BLaER1 treated with 17β-estradiol and CSF1 and Interleukin-3, amounts not matched to agents 10 nM and 100 nM (cell line): ENCODE measurements around the gene SNAI1.
"Not testable (repeated sequence)": the region's sequence is repeated elsewhere in the genome, so short reads cannot be mapped to it uniquely, and the experiment has no call there.

ENCODE experiments used
- H3K27ac ChIP-seq, 11 experiments: shearing (Covaris generic); formaldehyde crosslinking; 2 replicates each; pipeline ENCODE4 v1.8.1; 2022
- H3K27me3 ChIP-seq, 11 experiments: shearing (Covaris generic); formaldehyde crosslinking; 2 replicates each; pipeline ENCODE4 v1.8.1; 2022
- H3K36me3 ChIP-seq, 11 experiments: shearing (Covaris generic); formaldehyde crosslinking; 2 replicates each; pipeline ENCODE4 v1.8.1; 2022
- H3K4me1 ChIP-seq, 10 experiments: shearing (Covaris generic); formaldehyde crosslinking; 2 replicates each; pipeline ENCODE4 v1.8.1; 2022
- H3K4me2 ChIP-seq, 11 experiments: shearing (Covaris generic); formaldehyde crosslinking; 2 replicates each; pipeline ENCODE4 v1.8.1; 2022
- H3K4me3 ChIP-seq, 10 experiments: shearing (Covaris generic); formaldehyde crosslinking; 2 replicates each; pipeline ENCODE4 v1.8.1; 2022
- H3K9ac ChIP-seq, 11 experiments: shearing (Covaris generic); formaldehyde crosslinking; 2 replicates each; pipeline ENCODE4 v1.8.1; 2022
- H3K9me3 ChIP-seq, 11 experiments: shearing (Covaris generic); formaldehyde crosslinking; replicated peaks in 1 of 11; 2 replicates each; pipeline ENCODE4 v1.8.1; 2022
- H4K20me1 ChIP-seq, 11 experiments: shearing (Covaris generic); formaldehyde crosslinking; 2 replicates each; pipeline ENCODE4 v1.8.1; 2022
- Cebpa-rat ChIP-seq, 11 experiments: shearing (Covaris generic); IDR thresholded peaks; 2 replicates each; pipeline ENCODE4 v1.8.1; 2022

The SNAI1 gene

GRCh38 chr20:49956689-49957088 is 26.1 kb upstream of the SNAI1 start:
- Histone ChIP-seq H3K27ac (peak overlapping the region in 1 of 11 experiments; percentile 5; a peak in 1 of 22 replicates), H3K9ac (no peak overlapping the region; a peak in 1 of 22 replicates), H3K36me3 (peaks cover 82 to 92% (median 87%) of the 10 kb centered on the region in 11 experiments), H3K9me3 (peaks cover 0 to 8% (median 0%) of the 10 kb centered on the region in 11 experiments; a peak in 1 of 22 replicates), H3K4me2 (peak overlapping the region in 3 of 11 experiments; percentile 15 to 26 (median 19); a peak in 4 of 22 replicates), H3K27me3 (no peaks in the 10 kb centered on the region), H3K4me3 (no peak overlapping the region), H3K4me1 (peaks cover 0 to 23% (median 6%) of the 10 kb centered on the region in 10 experiments; a peak in 9 of 20 replicates), H4K20me1 (peaks cover 0 to 63% (median 41%) of the 10 kb centered on the region in 11 experiments; a peak in 19 of 22 replicates)
- no peak for TF ChIP-seq Cebpa-rat (IDR thresholded peaks at IDR 0.05)

- Histone ChIP-seq H3K27ac (peak overlapping the region in 1 of 11 experiments; percentile 5; a peak in 1 of 22 replicates), H4K20me1 (peaks cover 0 to 56% (median 34%) of the 10 kb centered on the region in 11 experiments; a peak in 18 of 22 replicates), H3K36me3 (peaks cover 76 to 88% (median 81%) of the 10 kb centered on the region in 11 experiments), H3K4me1 (peaks cover 0 to 23% (median 6%) of the 10 kb centered on the region in 10 experiments; a peak in 9 of 20 replicates), H3K4me2 (peak overlapping the region in 3 of 11 experiments; percentile 15 to 26 (median 19); a peak in 3 of 22 replicates)
- not testable (repeated sequence) for H3K9me3 ChIP-seq, H3K9ac ChIP-seq, H3K27me3 ChIP-seq, H3K4me3 ChIP-seq
Observed at GRCh38 chr20:49957089-49957938, 25.5 kb upstream of the SNAI1 start.

GRCh38 chr20:49961413-49961812 is 21.4 kb upstream of the SNAI1 start:
- H3K4me3 ChIP-seq: no peak overlapping the region
- H3K4me2 ChIP-seq: no peak overlapping the region
- peaks cover 0 to 8% (median 0%) of the 10 kb centered on the region in 11 experiments; a peak in 1 of 22 replicates for H3K9me3 ChIP-seq
- H3K9ac ChIP-seq: no peak overlapping the region
- no peaks in the 10 kb centered on the region for H3K27me3 ChIP-seq
- H4K20me1 ChIP-seq: peaks cover 0 to 19% (median 8%) of the 10 kb centered on the region in 11 experiments; a peak in 9 of 22 replicates
- no peak overlapping the region for H3K27ac ChIP-seq
- peaks cover 36 to 77% (median 51%) of the 10 kb centered on the region in 11 experiments for H3K36me3 ChIP-seq
- no peak for TF ChIP-seq Cebpa-rat (IDR thresholded peaks at IDR 0.05)
- H3K4me1 ChIP-seq: peaks cover 0 to 20% (median 4%) of the 10 kb centered on the region in 10 experiments; a peak in 9 of 20 replicates

- H3K27me3 ChIP-seq: no peaks in the 10 kb centered on the region
- H3K9ac ChIP-seq: no peak overlapping the region
- H3K9me3 ChIP-seq: peaks cover 0 to 2% (median 0%) of the 10 kb centered on the region in 11 experiments; a peak in 1 of 22 replicates
- H3K4me2 ChIP-seq: no peak overlapping the region
- H3K4me3 ChIP-seq: no peak overlapping the region
- H3K27ac ChIP-seq: no peak overlapping the region
- peaks cover 3 to 40% (median 19%) of the 10 kb centered on the region in 11 experiments for H3K36me3 ChIP-seq
- H4K20me1 ChIP-seq: peaks cover 0 to 4% (median 0%) of the 10 kb centered on the region in 11 experiments; a peak in 2 of 22 replicates
- peaks cover 0 to 17% (median 0%) of the 10 kb centered on the region in 10 experiments; a peak in 3 of 20 replicates for H3K4me1 ChIP-seq
- no peak for TF ChIP-seq Cebpa-rat (IDR thresholded peaks at IDR 0.05)
Observed at GRCh38 chr20:49964964-49965780, 17.6 kb upstream of the SNAI1 start.

- Histone ChIP-seq H3K36me3 (peaks cover 0 to 35% (median 16%) of the 10 kb centered on the region in 11 experiments; a peak in 15 of 22 replicates), H3K27me3 (no peaks in the 10 kb centered on the region), H3K9me3 (no peaks in the 10 kb centered on the region), H3K9ac (no peak overlapping the region), H4K20me1 (peaks cover 0 to 4% (median 0%) of the 10 kb centered on the region in 11 experiments; a peak in 2 of 22 replicates), H3K27ac (no peak overlapping the region), H3K4me2 (no peak overlapping the region), H3K4me1 (peaks cover 0 to 17% (median 0%) of the 10 kb centered on the region in 10 experiments; a peak in 3 of 20 replicates), H3K4me3 (no peak overlapping the region)
- no peak for TF ChIP-seq Cebpa-rat (IDR thresholded peaks at IDR 0.05)
Observed at GRCh38 chr20:49965781-49966305, 16.9 kb upstream of the SNAI1 start.

GRCh38 chr20:49966861-49967260 is 15.9 kb upstream of the SNAI1 start:
- Histone ChIP-seq H4K20me1 (peaks cover 0 to 4% (median 0%) of the 10 kb centered on the region in 11 experiments; a peak in 2 of 22 replicates), H3K4me1 (peaks cover 0 to 17% (median 0%) of the 10 kb centered on the region in 10 experiments; a peak in 3 of 20 replicates), H3K27ac (no peak overlapping the region), H3K9ac (no peak overlapping the region), H3K27me3 (no peaks in the 10 kb centered on the region), H3K9me3 (no peaks in the 10 kb centered on the region), H3K4me2 (no peak overlapping the region), H3K4me3 (no peak overlapping the region), H3K36me3 (peaks cover 0 to 35% (median 16%) of the 10 kb centered on the region in 11 experiments; a peak in 14 of 22 replicates)
- no peak for TF ChIP-seq Cebpa-rat (IDR thresholded peaks at IDR 0.05)

GRCh38 chr20:49969234-49969633 is 13.5 kb upstream of the SNAI1 start:
- Histone ChIP-seq H3K9me3 (no peaks in the 10 kb centered on the region), H3K9ac (no peak overlapping the region), H4K20me1 (peaks cover 0 to 4% (median 0%) of the 10 kb centered on the region in 11 experiments; a peak in 2 of 22 replicates), H3K36me3 (peaks cover 0 to 14% (median 10%) of the 10 kb centered on the region in 11 experiments; a peak in 11 of 22 replicates), H3K27me3 (no peaks in the 10 kb centered on the region), H3K4me3 (no peak overlapping the region), H3K4me1 (peaks cover 0 to 17% (median 0%) of the 10 kb centered on the region in 10 experiments; a peak in 3 of 20 replicates), H3K4me2 (no peak overlapping the region; a peak in 1 of 22 replicates), H3K27ac (no peak overlapping the region)
- no peak for TF ChIP-seq Cebpa-rat (IDR thresholded peaks at IDR 0.05)

- TF ChIP-seq Cebpa-rat (IDR thresholded peaks at IDR 0.05): no peak
Observed at GRCh38 chr20:49969946-49970345, 12.8 kb upstream of the SNAI1 start.

More at GRCh38 chr20:49969946-49970345, 12.8 kb upstream of the SNAI1 start:
- Histone ChIP-seq H3K27me3 (no peaks in the 10 kb centered on the region), H3K4me3 (no peak overlapping the region), H3K9me3 (no peaks in the 10 kb centered on the region), H3K27ac (no peak overlapping the region), H3K9ac (no peak overlapping the region), H3K36me3 (peaks cover 0 to 7% (median 4%) of the 10 kb centered on the region in 11 experiments; a peak in 8 of 22 replicates), H4K20me1 (no peaks in the 10 kb centered on the region; a peak in 2 of 22 replicates), H3K4me2 (no peak overlapping the region), H3K4me1 (peaks cover 0 to 12% (median 0%) of the 10 kb centered on the region in 10 experiments; a peak in 3 of 20 replicates)
